ENCODE results near the gene SLCO3A1.

GRCh38 chr15:91947293-91947679, 93.8 kb downstream of the SLCO3A1 start:
- no peak for TF ChIP-seq POLR2AphosphoS5 (IDR thresholded peaks at IDR 0.05; ENCODE audit: low read depth, low read length)
- no peak for TF ChIP-seq EZH2 (IDR thresholded peaks at IDR 0.05; ENCODE audit: low read depth, low read length, severe bottlenecking)
- TF ChIP-seq, protein P1, sequence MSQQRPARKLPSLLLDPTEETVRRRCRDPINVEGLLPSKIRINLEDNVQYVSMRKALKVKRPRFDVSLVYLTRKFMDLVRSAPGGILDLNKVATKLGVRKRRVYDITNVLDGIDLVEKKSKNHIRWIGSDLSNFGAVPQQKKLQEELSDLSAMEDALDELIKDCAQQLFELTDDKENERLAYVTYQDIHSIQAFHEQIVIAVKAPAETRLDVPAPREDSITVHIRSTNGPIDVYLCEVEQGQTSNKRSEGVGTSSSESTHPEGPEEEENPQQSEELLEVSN (IDR thresholded peaks at IDR 0.05) = no peak
